Inflammatory macrophage treated with lipopolysaccharide for 4 hours (primary cell): ENCODE results near the gene TM9SF3.

ENCODE experiments used
- DNase-seq: peaks from one replicate; pipeline ENCODE4 v3.0.0-alpha.2; 2020

Gene TM9SF3

GRCh38 chr10:96586419-96587263 lies at the start of gene TM9SF3:
TM9SF3 (minus strand) TSS chr10:96587012; CDS start chr10:96586835, 177 bp downstream.
- peak; percentile 91 for DNase-seq

DNA sequence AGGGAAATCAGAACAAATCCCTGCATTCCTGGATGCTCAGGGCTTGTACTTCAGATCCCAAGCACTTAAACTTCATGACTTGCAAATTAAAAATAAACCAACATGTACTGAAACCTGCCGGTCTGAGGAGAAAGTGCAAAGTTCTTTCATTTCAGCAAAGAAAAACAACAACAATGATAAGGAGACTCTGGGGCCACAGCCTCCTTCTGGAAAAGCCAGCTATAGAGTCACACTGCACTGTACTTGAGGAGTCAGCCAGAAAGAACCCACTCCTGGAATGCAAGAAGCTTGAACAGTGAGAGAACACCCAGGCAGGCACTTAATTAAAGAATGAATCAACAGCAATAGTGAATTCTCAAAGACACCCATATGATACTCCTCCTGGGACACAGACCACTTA lies 49.7 kb upstream of the TM9SF3 start:
- no peak for DNase-seq

GRCh38 chr10:96632974-96633710 lies 46.3 kb upstream of the TM9SF3 start:
- no peak for DNase-seq

GRCh38 chr10:96627292-96627691 lies 40.5 kb upstream of the TM9SF3 start:
- no peak for DNase-seq

DNA sequence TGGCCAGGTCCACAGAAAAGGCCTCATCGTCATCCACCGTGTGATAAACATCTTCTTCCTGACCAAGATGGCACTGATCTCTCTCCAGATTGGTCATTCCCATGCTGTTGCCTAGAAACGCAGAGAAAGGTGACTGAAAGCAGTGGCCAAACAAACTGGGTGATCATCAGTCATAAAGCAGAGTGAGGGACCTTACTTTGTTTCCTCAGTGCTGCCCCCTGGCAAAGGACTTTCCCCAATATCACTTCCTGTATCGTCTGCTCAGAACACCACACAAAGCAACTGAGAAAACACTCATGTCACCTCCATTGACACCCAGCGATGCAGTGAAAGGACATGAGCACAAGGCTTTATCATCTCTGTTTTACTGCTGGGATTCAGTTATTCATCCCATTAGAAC lies 40.0 kb upstream of the TM9SF3 start:
- peak; percentile 13 for DNase-seq

GRCh38 chr10:96625173-96625572 lies 38.4 kb upstream of the TM9SF3 start:
- DNase-seq, result no peak

- DNase-seq, result no peak
Observed at GRCh38 chr10:96622013-96622787, 35.4 kb upstream of the TM9SF3 start.

GRCh38 chr10:96619796-96620773 lies 33.3 kb upstream of the TM9SF3 start:
- DNase-seq, result no peak

DNA sequence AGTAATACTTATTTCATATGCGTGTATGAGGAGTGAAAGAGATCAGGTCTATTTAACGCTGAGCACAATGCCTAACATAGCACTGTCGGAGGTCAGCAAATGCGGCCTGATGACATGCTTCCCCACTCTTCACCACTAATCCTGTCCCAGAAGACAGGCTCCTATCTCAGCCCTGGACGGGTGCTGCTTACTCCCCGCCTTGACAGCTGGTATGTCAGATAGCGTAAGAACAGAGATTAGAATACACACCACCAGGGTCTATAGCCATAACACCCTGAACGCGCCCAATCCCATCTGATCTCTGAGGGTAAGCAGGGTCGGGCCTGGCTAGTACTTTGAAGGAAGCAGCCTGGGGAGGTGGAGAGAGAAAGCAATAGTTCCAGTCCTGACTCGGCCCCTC lies 32.3 kb upstream of the TM9SF3 start:
- no peak for DNase-seq

GRCh38 chr10:96618653-96619052 lies 31.8 kb upstream of the TM9SF3 start:
- no peak for DNase-seq

- no peak for DNase-seq
Observed at GRCh38 chr10:96616961-96617360, 30.1 kb upstream of the TM9SF3 start.

DNA sequence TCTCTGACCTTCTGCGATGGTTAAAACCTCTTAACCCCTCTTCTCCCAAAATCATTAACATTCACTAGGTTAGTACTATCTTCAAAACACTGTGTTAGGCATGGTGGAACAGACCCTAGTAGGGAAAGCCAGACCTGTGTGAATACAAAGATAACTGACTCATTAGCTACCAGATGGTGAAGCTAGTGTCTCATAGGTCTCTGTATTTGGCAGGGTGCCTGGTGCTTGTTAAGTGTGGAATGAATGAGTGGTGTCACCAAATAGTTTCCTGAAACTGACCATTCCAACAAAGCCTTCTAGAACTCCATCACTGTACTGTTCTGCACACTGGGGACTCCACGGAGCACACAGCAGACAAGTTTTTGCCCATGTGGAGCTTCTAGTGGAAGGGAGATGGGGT lies 27.7 kb upstream of the TM9SF3 start:
- no peak for DNase-seq

DNA sequence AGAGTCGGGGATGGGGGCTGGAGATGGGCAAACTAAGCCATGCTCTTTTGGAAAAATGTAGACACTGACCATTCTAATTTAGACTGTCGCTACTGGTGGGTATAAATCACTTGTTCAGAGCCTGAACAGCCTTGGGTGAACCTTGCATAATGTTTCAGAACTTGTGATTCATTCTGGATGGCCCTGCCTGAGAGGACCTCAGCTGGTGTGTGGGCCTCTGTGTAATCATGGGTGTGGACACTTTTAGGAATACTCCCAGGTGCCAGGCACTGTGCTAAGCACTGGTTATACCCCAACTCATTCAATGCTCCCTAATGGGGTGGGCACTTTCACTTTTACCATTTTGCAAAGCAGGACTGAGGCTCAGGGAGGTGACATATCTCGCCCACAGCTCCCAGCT lies 26.8 kb upstream of the TM9SF3 start:
- DNase-seq, result no peak

GRCh38 chr10:96612055-96612830 lies 25.4 kb upstream of the TM9SF3 start:
- DNase-seq, result no peak

DNA sequence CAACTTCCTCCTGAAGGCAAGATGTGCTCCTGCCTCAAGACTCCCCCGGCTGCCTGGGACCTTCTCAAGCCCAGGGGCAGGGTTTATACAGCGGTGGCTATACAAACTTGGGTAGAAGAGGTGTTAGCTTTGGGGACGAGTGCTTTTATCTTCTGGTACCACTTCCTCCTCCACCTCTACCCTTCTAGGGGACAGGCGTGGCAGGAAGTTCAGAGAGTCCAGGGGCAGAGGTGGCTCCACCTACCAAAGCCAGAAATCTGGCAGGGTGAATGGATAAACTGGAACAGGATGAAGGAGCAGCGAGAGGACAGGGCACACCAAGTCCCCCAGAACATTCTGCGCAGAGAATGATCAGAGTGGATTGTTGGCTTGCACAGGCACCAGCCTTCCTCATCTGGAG lies 24.0 kb upstream of the TM9SF3 start:
- no peak for DNase-seq

DNA sequence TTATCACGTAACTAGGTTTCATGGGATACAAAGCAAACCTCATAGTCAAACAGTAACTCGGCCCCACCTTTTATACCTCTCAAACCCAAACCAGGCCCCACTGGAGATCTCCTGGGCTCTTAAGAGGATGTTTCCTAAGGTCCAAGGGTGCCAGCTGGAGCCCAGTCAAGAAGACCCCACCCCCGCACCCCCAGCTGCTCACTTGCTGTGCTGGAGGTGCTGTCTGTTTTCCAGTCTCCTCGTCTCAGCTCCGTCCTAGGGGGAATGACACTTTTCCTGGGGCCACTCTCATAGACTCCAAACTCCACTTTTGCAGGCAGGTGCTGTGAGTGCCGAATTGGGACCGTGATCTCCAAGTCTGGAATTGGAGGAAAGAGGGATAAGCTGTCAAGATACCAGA lies 22.7 kb upstream of the TM9SF3 start:
- no peak for DNase-seq

DNA sequence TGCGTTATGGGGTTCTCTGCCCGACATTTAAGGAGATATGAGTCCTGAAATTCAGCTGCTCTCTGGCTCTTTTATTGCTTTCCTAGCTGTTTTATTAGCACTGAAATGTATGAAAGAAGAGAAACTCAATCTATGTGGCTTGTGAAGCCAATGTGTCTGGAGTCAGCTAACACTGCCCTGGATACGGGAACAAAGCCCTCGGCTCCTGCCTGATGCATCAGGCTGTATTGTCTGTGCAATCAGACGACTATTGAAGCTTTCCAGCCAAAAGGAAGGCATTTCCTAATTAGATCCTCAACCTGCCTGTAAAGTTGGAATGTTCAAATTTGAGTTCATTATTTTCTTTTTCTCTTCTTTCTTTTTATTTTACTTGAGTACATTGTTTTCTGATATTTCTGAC lies 22.0 kb upstream of the TM9SF3 start:
- no peak for DNase-seq

- DNase-seq, result no peak
Observed at GRCh38 chr10:96608262-96608661, 21.4 kb upstream of the TM9SF3 start.

- DNase-seq, result no peak
Observed at GRCh38 chr10:96606946-96607345, 20.1 kb upstream of the TM9SF3 start.

DNA sequence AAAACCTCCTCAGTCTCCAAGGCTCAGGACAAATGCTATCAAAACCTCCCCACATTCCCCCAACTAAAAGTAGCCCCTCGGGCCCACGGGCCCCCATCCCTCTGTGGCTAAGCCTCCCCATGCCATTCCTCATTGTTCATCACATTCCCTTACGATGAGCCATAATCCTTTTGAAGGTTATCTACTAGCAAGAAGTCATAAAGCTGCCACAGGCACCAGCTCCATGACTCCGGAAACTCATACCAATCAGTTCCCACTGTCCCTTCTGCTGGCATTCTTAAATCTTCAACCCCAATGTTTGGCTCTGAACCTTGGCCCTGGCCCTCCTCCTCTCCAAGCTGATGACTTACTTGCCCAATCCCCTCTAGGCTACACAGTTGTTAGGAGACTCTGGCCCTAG lies 19.4 kb upstream of the TM9SF3 start:
- DNase-seq, result no peak

- DNase-seq, result no peak
Observed at GRCh38 chr10:96600337-96600736, 13.5 kb upstream of the TM9SF3 start.
